Karpas-422 (cell line): ENCODE results near the gene AGTRAP. TPM values are rescaled to one million over a fixed set of nuclear protein-coding genes. Genes with fewer than 3 reads are reported as not detected.

Experiments
- DNase-seq: peaks from one replicate; pipeline ENCODE4 v3.0.0-alpha.2; 2015
- H2AFZ ChIP-seq: fragments of 200-600 bp; sonication (generic); 2 replicates; pipeline ENCODE4 v1.6.1; 2014; ENCODE audit warnings: antibody characterized with exemption, low read length, mixed read lengths
- H3K27ac ChIP-seq: fragments of 200-600 bp; sonication (generic); 2 replicates; pipeline ENCODE4 v1.5.1; 2014; ENCODE audit warnings: mild to moderate bottlenecking, low read length, moderate library complexity
- H3K27me3 ChIP-seq: fragments of 200-600 bp; sonication (generic); 2 replicates; pipeline ENCODE4 v1.6.1; 2014; ENCODE audit warnings: low read length, mixed read lengths
- H3K36me3 ChIP-seq: fragments of 200-600 bp; sonication (generic); 2 replicates; pipeline ENCODE4 v1.6.1; 2014; ENCODE audit warnings: low read length, mixed read lengths; ENCODE audit not compliant: insufficient read depth
- H3K4me1 ChIP-seq: fragments of 200-600 bp; sonication (generic); 2 replicates; pipeline ENCODE4 v1.6.1; 2014; ENCODE audit warnings: mild to moderate bottlenecking, low read length, mixed read lengths
- H3K4me2 ChIP-seq: fragments of 200-600 bp; sonication (generic); 2 replicates; pipeline ENCODE4 v1.6.1; 2014; ENCODE audit warnings: low read length, low read depth, mild to moderate bottlenecking; ENCODE audit not compliant: poor library complexity, severe bottlenecking
- H3K4me3 ChIP-seq: fragments of 200-600 bp; sonication (generic); 2 replicates; pipeline ENCODE4 v1.5.1; 2014; ENCODE audit warnings: mild to moderate bottlenecking, antibody characterized with exemption, low read length, mixed read lengths
- H3K79me2 ChIP-seq: fragments of 200-600 bp; sonication (generic); 2 replicates; pipeline ENCODE4 v1.6.1; 2014; ENCODE audit warnings: mild to moderate bottlenecking, low read length, mixed read lengths
- H3K9ac ChIP-seq: fragments of 200-600 bp; sonication (generic); 2 replicates; pipeline ENCODE4 v1.6.0; 2014; ENCODE audit warnings: low read length
- H3K9me2 ChIP-seq: fragments of 200-600 bp; sonication (generic), shearing (Covaris generic); replicated peaks from 2 replicates; pipeline ENCODE4 v1.6.0; 2014; ENCODE audit warnings: mild to moderate bottlenecking, low read length, moderate library complexity; ENCODE audit not compliant: insufficient read depth
- H3K9me3 ChIP-seq: fragments of 300-700, 200-600 bp; sonication (generic); 2 replicates; pipeline ENCODE4 v1.6.1; 2014; ENCODE audit warnings: low read length, mixed read lengths
- H4K20me1 ChIP-seq: fragments of 200-600 bp; sonication (generic); 2 replicates; pipeline ENCODE4 v1.6.1; 2014; ENCODE audit warnings: mild to moderate bottlenecking, antibody characterized with exemption, low read length, low read depth; ENCODE audit not compliant: insufficient read depth
- total RNA-seq: library from RNA; depleted of rRNA; stranded (reverse); fragments of >200 nt; shearing (Covaris generic); gene quantifications from 2 replicates; pipeline ENCODE4 v1.2.3, GENCODE V29; 2014; ENCODE audit warnings: low replicate concordance; rRNA removed

The AGTRAP gene
- total RNA-seq, 1 experiment from 2014 or later, result 24.3 TPM

DNA sequence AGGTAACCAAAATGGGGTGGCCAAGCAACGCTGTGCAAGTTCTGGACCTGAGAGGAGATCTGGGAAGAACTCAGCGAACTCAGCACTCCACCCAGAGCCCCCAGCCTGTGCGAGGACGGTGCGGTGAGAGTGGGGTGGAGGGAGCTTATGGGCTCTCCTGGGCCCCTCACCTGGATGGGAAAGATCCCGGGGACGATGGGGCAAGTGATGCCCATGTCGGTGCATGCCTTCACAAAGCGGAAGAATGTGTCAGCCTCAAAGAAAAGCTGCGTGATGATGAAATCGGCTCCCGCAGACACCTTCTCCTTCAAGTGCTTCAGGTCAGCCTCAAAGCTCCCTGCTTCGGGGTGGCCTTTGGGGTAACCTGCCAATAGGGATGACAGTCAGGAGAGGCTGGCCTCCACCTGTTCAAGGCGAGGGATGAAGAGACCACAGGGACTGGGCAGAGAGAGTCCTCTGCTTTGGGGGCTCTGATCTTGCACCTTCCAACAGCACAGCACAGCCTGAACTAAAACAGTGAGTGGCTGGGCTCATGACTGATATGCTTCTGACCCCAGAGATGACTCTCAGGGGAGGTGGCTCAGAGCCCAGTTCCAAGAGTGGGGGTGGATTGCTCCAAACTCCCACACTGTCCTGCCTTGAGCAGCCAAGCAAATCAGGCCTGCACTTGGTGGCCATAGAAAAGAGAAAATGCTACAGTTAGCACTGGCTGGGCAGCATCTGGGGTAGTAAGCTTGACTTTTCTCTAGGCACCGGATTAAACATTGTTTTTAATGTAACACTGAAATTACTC, 60.3 kb downstream of the AGTRAP start:
- Histone ChIP-seq H4K20me1 (no peaks in the 10 kb centered on the region), H3K4me1 (no peaks in the 10 kb centered on the region), H3K9me3 (no peaks in the 10 kb centered on the region), H3K79me2 (no peaks in the 10 kb centered on the region), H3K27ac (no peak overlapping the region), H3K9me2 (no peaks in the 10 kb centered on the region), H3K36me3 (no peaks in the 10 kb centered on the region), H3K9ac (no peak overlapping the region), H3K4me2 (no peak overlapping the region), H3K27me3 (no peaks in the 10 kb centered on the region), H3K4me3 (no peak overlapping the region), H2AFZ (no peak overlapping the region)
- DNase-seq, result no peak

- Histone ChIP-seq H3K27ac (no peak overlapping the region), H2AFZ (no peak overlapping the region), H3K9me3 (no peaks in the 10 kb centered on the region), H3K4me2 (no peak overlapping the region), H3K4me3 (no peak overlapping the region), H3K9ac (no peak overlapping the region), H4K20me1 (no peaks in the 10 kb centered on the region), H3K9me2 (no peaks in the 10 kb centered on the region), H3K27me3 (no peaks in the 10 kb centered on the region), H3K4me1 (peaks cover 4% of the 10 kb centered on the region), H3K36me3 (no peaks in the 10 kb centered on the region), H3K79me2 (no peaks in the 10 kb centered on the region)
- DNase-seq, result no peak
Observed at GRCh38 chr1:11797525-11798216, 61.7 kb downstream of the AGTRAP start.

DNA sequence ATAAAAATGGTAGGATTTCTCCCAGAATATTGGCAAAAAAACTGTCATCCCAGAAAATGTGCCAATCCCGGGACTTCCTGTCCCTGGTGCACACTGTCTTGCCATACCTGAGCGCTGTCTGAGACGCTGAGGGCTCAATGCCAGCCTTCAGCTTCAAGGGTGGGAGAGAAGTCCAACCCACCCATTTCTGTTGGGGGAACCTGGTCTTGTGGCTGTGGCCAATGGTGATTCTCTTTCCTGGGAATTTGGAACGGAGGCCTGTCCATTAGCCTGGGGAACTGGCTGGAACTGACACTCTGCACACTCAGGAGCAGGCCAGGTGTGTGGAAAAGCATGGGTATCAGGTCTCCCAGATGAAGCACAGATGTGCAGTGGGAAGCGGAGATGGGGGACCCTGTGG, 63.2 kb downstream of the AGTRAP start:
- H3K9me3 ChIP-seq, result no peaks in the 10 kb centered on the region
- H3K9me2 ChIP-seq, result no peaks in the 10 kb centered on the region
- no peak overlapping the region for H3K9ac ChIP-seq
- no peak overlapping the region for H3K27ac ChIP-seq
- no peaks in the 10 kb centered on the region for H3K27me3 ChIP-seq
- no peak for DNase-seq
- H3K79me2 ChIP-seq, result no peaks in the 10 kb centered on the region
- peaks cover 19% of the 10 kb centered on the region for H3K4me1 ChIP-seq
- H2AFZ ChIP-seq, result no peak overlapping the region
- no peak overlapping the region for H3K4me3 ChIP-seq
- no peaks in the 10 kb centered on the region for H4K20me1 ChIP-seq
- no peaks in the 10 kb centered on the region for H3K36me3 ChIP-seq
- H3K4me2 ChIP-seq, result no peak overlapping the region

GRCh38 chr1:11799896-11800295, 64.0 kb downstream of the AGTRAP start:
- Histone ChIP-seq H3K9me3 (no peaks in the 10 kb centered on the region), H4K20me1 (no peaks in the 10 kb centered on the region), H3K27me3 (no peaks in the 10 kb centered on the region), H3K27ac (no peak overlapping the region), H3K4me3 (no peak overlapping the region), H2AFZ (no peak overlapping the region), H3K4me1 (peaks cover 27% of the 10 kb centered on the region), H3K9ac (no peak overlapping the region), H3K9me2 (no peaks in the 10 kb centered on the region), H3K36me3 (no peaks in the 10 kb centered on the region), H3K4me2 (no peak overlapping the region), H3K79me2 (peaks cover 5% of the 10 kb centered on the region; the same call in 1 of the 2 replicates)
- DNase-seq, result no peak

DNA sequence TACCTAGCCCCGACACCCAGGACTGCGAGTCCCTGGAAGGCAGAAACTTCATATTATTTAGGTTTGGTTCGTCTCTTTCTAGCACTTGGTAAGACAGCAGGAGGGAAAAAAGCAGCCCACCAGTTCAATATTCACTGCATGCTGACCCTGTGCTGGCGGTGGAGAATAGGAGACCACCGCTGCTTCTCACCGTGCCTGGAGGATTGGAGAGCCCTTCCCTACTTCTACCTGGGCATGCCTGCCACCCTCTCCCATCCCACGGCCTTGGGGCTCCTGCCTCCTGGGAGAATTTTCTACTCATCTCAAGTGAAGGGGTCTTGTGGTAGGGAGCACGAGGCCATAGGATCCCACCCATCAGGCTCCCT, 64.4 kb downstream of the AGTRAP start:
- H3K9ac ChIP-seq, result no peak overlapping the region
- H2AFZ ChIP-seq, result no peak overlapping the region

More for the DNA sequence above, 64.4 kb downstream of the AGTRAP start:
- Histone ChIP-seq H3K79me2 (peaks cover 10% of the 10 kb centered on the region), H3K4me2 (no peak overlapping the region), H3K4me1 (peaks cover 29% of the 10 kb centered on the region), H3K4me3 (no peak overlapping the region), H3K27ac (no peak overlapping the region), H3K9me3 (no peaks in the 10 kb centered on the region), H4K20me1 (no peaks in the 10 kb centered on the region), H3K36me3 (no peaks in the 10 kb centered on the region), H3K9me2 (no peaks in the 10 kb centered on the region), H3K27me3 (no peaks in the 10 kb centered on the region)
- no peak for DNase-seq

Other genes starting within 250 kb of the AGTRAP start
- not detected in 2 replicates for gene FBXO2, start 81.7 kb upstream of the AGTRAP start, total RNA-seq
- 0.87 TPM in 1 of 2 replicates, not detected in the other for gene FBXO44, start 81.3 kb upstream of the AGTRAP start, total RNA-seq
- gene FBXO6, start 71.9 kb upstream of the AGTRAP start, total RNA-seq, result 0.25 and 0.60 TPM in 2 replicates
- gene MAD2L2, start 55.0 kb upstream of the AGTRAP start, total RNA-seq, result 89.3 and 117 TPM in 2 replicates
- gene DRAXIN, start 44.4 kb upstream of the AGTRAP start, total RNA-seq, result not detected in 2 replicates
- gene C1orf167, start 26.1 kb downstream of the AGTRAP start, total RNA-seq, result not detected in 2 replicates
- 32.5 and 57.0 TPM in 2 replicates for gene MTHFR, start 69.8 kb downstream of the AGTRAP start, total RNA-seq
- gene CLCN6, start 70.1 kb downstream of the AGTRAP start, total RNA-seq, result 20.0 and 22.0 TPM in 2 replicates
- not detected in 2 replicates for gene NPPA, start 111.6 kb downstream of the AGTRAP start, total RNA-seq
- gene NPPB, start 122.8 kb downstream of the AGTRAP start, total RNA-seq, result not detected in 2 replicates
- 48.4 and 94.6 TPM in 2 replicates for gene KIAA2013, start 190.3 kb downstream of the AGTRAP start, total RNA-seq
- 35.9 and 55.3 TPM in 2 replicates for gene PLOD1, start 198.6 kb downstream of the AGTRAP start, total RNA-seq
- 26.9 and 34.1 TPM in 2 replicates for gene MFN2, start 244.3 kb downstream of the AGTRAP start, total RNA-seq